COLO668 (cell line): ENCODE data around the gene HECTD1.
"Not testable (repeated sequence)": the region's sequence is repeated elsewhere in the genome, so short reads cannot be mapped to it uniquely, and the experiment has no call there.

Experiments used
- DNase-seq: peaks from one replicate; lab custom pipeline; 2025; ENCODE audit not compliant: unreplicated experiment; lab: John Stamatoyannopoulos, UW

HECTD1 gene

DNA sequence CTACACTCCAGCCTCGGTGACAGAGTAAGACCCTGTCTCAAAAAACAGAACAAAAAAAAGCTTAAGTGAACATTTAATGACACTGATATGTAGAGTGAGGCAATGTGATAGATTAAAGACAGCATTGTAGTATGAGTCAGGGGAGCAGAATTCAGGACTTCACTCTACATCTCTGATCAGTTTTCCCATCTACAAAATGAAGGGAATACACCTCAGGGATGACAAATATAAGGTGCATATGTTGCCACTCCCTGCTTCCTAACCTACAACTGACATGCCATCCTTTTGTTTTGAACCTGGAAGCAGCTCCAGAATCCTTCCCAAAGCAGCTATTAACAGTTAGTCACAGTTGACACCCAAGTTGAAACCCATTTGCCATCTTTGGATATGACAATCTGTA is 150.6 kb downstream of the HECTD1 start:
- no peak for DNase-seq

GRCh38 chr14:31052905-31053586 is 154.5 kb downstream of the HECTD1 start:
- not testable (repeated sequence) for DNase-seq

GRCh38 chr14:31051511-31051910 is 156.1 kb downstream of the HECTD1 start:
- no peak for DNase-seq

- no peak for DNase-seq
Observed at GRCh38 chr14:31051023-31051422, 156.6 kb downstream of the HECTD1 start.
